Activated CD8-positive, alpha-beta T cell treated with anti-CD3 and anti-CD28 coated beads for 36 hours (primary cell): ENCODE measurements around the gene DDAH1. TPM values are rescaled to one million over a fixed set of nuclear protein-coding genes. Genes with fewer than 3 reads are reported as not detected.

Source experiments
- ATAC-seq: fragments of 200-7000 bp; cut with Tn5 transposase; one replicate; pipeline ENCODE4 v1.10.0; 2021; ENCODE audit warnings: mild to moderate bottlenecking, moderate library complexity
- CTCF ChIA-PET: fragments of 350-600 bp; sonication (Branson Sonifier 250); formaldehyde crosslinking; loops from one replicate; lab custom pipeline; 2021; ENCODE audit warnings: antibody characterized with exemption; lab: Charles Lee
- POLR2A ChIA-PET: fragments of 350-600 bp; sonication (Branson Sonifier 250); formaldehyde crosslinking; loops from one replicate; lab custom pipeline; 2021; ENCODE audit warnings: antibody characterized with exemption; lab: Charles Lee
- DNase-seq: peaks from one replicate; pipeline ENCODE4 v3.0.0-alpha.2; 2020
- H3K27ac Mint-ChIP-seq: one replicate; pipeline ENCODE4 v1.8.0; 2021; ENCODE audit warnings: mild to moderate bottlenecking, mixed read lengths
- H3K27me3 Mint-ChIP-seq: one replicate; pipeline ENCODE4 v1.8.0; 2021; ENCODE audit warnings: mixed read lengths
- H3K36me3 Mint-ChIP-seq: one replicate; pipeline ENCODE4 v1.8.0; 2021; ENCODE audit warnings: low read depth, mixed read lengths
- H3K4me1 Mint-ChIP-seq: one replicate; pipeline ENCODE4 v1.8.0; 2021; ENCODE audit warnings: low read depth, mixed read lengths
- H3K4me3 Mint-ChIP-seq: one replicate; pipeline ENCODE4 v1.8.0; 2021; ENCODE audit warnings: mild to moderate bottlenecking, moderate library complexity, mixed read lengths
- H3K9me3 Mint-ChIP-seq: one replicate; pipeline ENCODE4 v1.8.0; 2021; ENCODE audit warnings: mixed read lengths
- intact Hi-C: fragments of 100-400 bp; cut with micrococcal nuclease; formaldehyde crosslinking; loops from one replicate; pipeline ENCODE4 v1.10.0; 2022
- total RNA-seq, 2 experiments: library from RNA; stranded (reverse); gene quantifications; one replicate each; pipeline ENCODE4 v1.2.3, GENCODE V29; 2021
- TF ChIP-seq, protein P1 (sequence below): fragments of 200-600 bp; IDR thresholded peaks from one replicate; pipeline ENCODE4 v1.8.0; 2022; ENCODE audit warnings: antibody characterized with exemption, mild to moderate bottlenecking

The DDAH1 gene
- total RNA-seq, 2 experiments from 2014 or later, result 0.07 to 0.09 TPM

DNA sequence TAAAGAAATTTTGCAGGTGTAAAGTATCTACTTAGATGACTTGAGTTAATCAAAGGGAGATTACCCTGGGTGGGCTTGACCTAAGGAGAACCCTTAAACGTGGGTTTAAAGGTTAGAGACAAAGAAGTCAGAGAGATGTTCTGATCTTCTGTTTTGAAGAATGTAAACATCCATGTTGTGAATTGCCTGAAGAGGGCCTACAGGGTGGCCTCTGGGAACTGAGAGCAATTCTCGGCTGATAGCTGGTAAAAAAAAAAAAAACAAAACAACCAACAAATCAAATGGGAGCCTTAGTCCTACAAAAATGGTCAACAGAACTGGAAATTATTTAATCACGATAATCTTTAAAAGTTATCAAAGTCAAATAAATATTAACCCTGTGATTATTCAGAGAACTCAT is 99.1 kb downstream of the DDAH1 start:
- CTCF ChIA-PET, result no interaction called here
- Mint-ChIP-seq H3K36me3 (no peaks in the 10 kb centered on the region), H3K27me3 (peaks cover 7% of the 10 kb centered on the region), H3K4me3 (no peak overlapping the region), H3K27ac (no peak overlapping the region), H3K9me3 (no peaks in the 10 kb centered on the region), H3K4me1 (no peaks in the 10 kb centered on the region)
- no peak for ATAC-seq
- TF ChIP-seq, protein P1, sequence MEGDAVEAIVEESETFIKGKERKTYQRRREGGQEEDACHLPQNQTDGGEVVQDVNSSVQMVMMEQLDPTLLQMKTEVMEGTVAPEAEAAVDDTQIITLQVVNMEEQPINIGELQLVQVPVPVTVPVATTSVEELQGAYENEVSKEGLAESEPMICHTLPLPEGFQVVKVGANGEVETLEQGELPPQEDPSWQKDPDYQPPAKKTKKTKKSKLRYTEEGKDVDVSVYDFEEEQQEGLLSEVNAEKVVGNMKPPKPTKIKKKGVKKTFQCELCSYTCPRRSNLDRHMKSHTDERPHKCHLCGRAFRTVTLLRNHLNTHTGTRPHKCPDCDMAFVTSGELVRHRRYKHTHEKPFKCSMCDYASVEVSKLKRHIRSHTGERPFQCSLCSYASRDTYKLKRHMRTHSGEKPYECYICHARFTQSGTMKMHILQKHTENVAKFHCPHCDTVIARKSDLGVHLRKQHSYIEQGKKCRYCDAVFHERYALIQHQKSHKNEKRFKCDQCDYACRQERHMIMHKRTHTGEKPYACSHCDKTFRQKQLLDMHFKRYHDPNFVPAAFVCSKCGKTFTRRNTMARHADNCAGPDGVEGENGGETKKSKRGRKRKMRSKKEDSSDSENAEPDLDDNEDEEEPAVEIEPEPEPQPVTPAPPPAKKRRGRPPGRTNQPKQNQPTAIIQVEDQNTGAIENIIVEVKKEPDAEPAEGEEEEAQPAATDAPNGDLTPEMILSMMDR, result no peak
- intact Hi-C loops, result no loop called here
- DNase-seq, result no peak
- POLR2A ChIA-PET, result no interaction called here

DNA sequence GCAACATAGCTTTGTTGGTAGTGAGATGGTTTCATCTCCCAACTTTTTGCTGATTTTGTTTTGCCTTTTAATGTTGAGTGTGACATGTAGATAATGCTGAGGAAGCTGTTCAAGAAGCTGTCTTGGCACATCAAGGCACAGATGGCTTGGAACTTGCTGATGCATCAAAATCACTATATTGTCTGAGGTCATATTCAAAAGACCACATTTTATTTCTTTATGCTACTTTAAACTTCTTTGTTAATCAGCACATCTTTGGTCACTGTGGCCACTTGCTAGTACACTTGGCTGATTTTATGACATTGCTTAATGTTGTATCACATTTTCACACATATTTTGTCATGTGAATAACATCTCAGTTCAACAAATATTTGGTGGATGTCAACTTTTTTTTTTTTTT is 101.4 kb downstream of the DDAH1 start:
- TF ChIP-seq, protein P1, result no peak
- Mint-ChIP-seq H3K36me3 (no peaks in the 10 kb centered on the region), H3K27me3 (peaks cover 9% of the 10 kb centered on the region), H3K9me3 (no peaks in the 10 kb centered on the region), H3K4me1 (no peaks in the 10 kb centered on the region), H3K27ac (no peak overlapping the region), H3K4me3 (no peak overlapping the region)
- no peak for DNase-seq
- intact Hi-C loops, result no loop called here
- ATAC-seq, result no peak
- ChIA-PET CTCF (no interaction called here), POLR2A (no interaction called here)

DNA sequence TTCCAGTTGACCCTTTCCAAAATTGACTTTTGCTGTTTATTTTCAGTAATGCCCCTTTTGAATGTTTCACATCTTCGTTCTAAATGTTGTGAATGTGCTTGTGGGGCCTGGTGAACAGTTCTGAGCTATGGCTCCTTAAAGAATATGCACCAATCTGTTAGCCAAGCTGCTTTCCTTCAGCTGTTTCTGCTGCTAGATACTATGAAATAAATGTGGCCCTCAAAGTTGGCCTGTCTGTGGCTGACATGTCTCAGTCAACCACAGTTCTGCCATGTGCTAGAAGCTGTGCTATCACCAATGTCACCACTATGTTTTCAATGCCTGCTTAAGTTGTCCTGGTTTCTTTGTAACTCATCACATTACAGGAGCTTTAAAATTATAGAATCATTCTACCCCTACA is 101.9 kb downstream of the DDAH1 start:
- no peak for ATAC-seq
- peaks cover 9% of the 10 kb centered on the region for H3K27me3 Mint-ChIP-seq
- CTCF ChIA-PET, result no interaction called here

DNA sequence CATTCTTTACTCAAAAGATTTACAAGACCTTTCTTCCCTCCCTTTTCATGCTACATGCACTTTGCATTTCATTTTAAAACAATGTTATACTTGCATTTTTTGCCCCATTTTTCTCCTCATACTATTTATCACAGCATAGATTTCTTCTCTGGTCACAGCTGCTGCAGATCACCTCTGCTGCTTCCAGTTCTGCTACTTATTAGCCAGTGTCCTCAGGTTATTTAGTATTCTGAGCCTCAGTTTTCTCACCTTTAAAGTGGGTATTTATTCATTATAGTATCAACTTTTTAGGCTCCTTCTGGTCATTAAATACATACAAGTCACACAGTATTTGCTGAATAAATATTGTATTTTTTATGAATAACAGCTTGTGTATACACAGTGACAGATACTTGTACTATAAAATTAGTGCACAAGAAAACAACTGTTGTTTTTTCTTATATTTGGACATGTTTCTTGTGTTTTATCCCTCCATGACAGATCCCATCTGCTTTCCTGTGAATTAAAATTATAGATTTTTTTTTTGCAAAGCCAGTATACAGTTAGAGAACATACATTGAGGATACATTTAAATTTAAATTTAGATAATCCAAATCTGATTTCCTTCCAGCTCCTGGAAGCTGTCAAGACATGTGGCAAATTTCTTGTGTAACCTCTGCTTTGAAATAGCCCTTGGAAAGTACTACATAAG is 103.2 kb downstream of the DDAH1 start:
- H3K4me3 Mint-ChIP-seq, result no peak overlapping the region
- H3K4me1 Mint-ChIP-seq, result no peaks in the 10 kb centered on the region
- ChIA-PET CTCF (interaction anchor here (2.0 kb wide), 1 partner anchor 10 kb away, joined by 6 read pairs; no protein-coding TSS in a partner anchor), POLR2A (no interaction called here)
- H3K27ac Mint-ChIP-seq, result no peak overlapping the region
- DNase-seq (no peak), ATAC-seq (no peak)
- no peaks in the 10 kb centered on the region for H3K36me3 Mint-ChIP-seq
- peaks cover 4% of the 10 kb centered on the region for H3K27me3 Mint-ChIP-seq
- intact Hi-C loops, result no loop called here
- H3K9me3 Mint-ChIP-seq, result no peaks in the 10 kb centered on the region
- TF ChIP-seq, protein P1, result no peak

More for the DNA sequence above, 101.9 kb downstream of the DDAH1 start:
- Mint-ChIP-seq H3K36me3 (no peaks in the 10 kb centered on the region), H3K9me3 (no peaks in the 10 kb centered on the region), H3K27ac (no peak overlapping the region), H3K4me3 (no peak overlapping the region), H3K4me1 (no peaks in the 10 kb centered on the region)
- POLR2A ChIA-PET, result no interaction called here
- no peak for DNase-seq
- intact Hi-C loops, result no loop called here
- TF ChIP-seq, protein P1, result no peak

- intact Hi-C loops, result no loop called here
- TF ChIP-seq, protein P1, result no peak
- Mint-ChIP-seq H3K9me3 (no peaks in the 10 kb centered on the region), H3K27ac (no peak overlapping the region), H3K27me3 (peaks cover 2% of the 10 kb centered on the region), H3K4me1 (no peaks in the 10 kb centered on the region), H3K36me3 (no peaks in the 10 kb centered on the region), H3K4me3 (no peak overlapping the region)
- ATAC-seq (no peak), DNase-seq (no peak)
- ChIA-PET POLR2A (no interaction called here), CTCF (interaction anchor here (2.0 kb wide), 1 partner anchor 11 kb away, joined by 6 read pairs; no protein-coding TSS in a partner anchor)
Observed at GRCh38 chr1:85360730-85361493, 104.0 kb downstream of the DDAH1 start.
